CD14-positive monocyte (primary cell): ENCODE data around the gene NUBP2. TPM values are rescaled to one million over a fixed set of nuclear protein-coding genes. Genes with fewer than 3 reads are reported as not detected.
A peak's percentile ranks its signal among the peaks of the same experiment; 100 is the strongest.

Experiments
- DNase-seq, 3 donors: peaks; one replicate each; pipeline ENCODE4 v3.0.0-alpha.2; 2011 to 2022
- H2AFZ ChIP-seq: 2 replicates; pipeline ENCODE4 v1.6.0; 2012; ENCODE audit warnings: mild to moderate bottlenecking, low read depth, low read length, inconsistent platforms; ENCODE audit not compliant: insufficient read depth, poor library complexity, severe bottlenecking
- H3K27ac ChIP-seq, 2 donors: 1 replicate in 1 of 2; 2 replicates in 1 of 2; pipeline ENCODE4 v1.5.1; 2012 to 2013; ENCODE audit warnings: low read length in 2 of 2, control low read depth in 1 of 2, inconsistent platforms in 1 of 2, low read depth in 1 of 2, mild to moderate bottlenecking in 1 of 2
- H3K27me3 ChIP-seq, 2 donors: one replicate each; pipeline versions ENCODE4 v1.6.0 to v1.6.1; 2011 to 2013; ENCODE audit warnings: low read length in 2 of 2; ENCODE audit not compliant: control insufficient read depth in 2 of 2, insufficient read depth in 2 of 2
- H3K36me3 ChIP-seq, 2 donors: replicated peaks in 1 of 2; 1 replicate in 1 of 2; 2 replicates in 1 of 2; pipeline versions ENCODE4 v1.5.1 to v1.6.1; 2012 to 2013; ENCODE audit warnings: low read length in 2 of 2, control low read depth in 1 of 2, inconsistent platforms in 1 of 2, mild to moderate bottlenecking in 1 of 2; ENCODE audit not compliant: insufficient read depth in 2 of 2, control insufficient read depth in 1 of 2
- H3K4me1 ChIP-seq, 2 donors: 1 replicate in 1 of 2; 2 replicates in 1 of 2; pipeline versions ENCODE4 v1.5.1 to v1.6.1; 2012 to 2013; ENCODE audit warnings: low read length in 2 of 2, control low read depth in 1 of 2, inconsistent platforms in 1 of 2, mild to moderate bottlenecking in 1 of 2, moderate library complexity in 1 of 2; ENCODE audit not compliant: insufficient read depth in 2 of 2, control insufficient read depth in 1 of 2
- H3K4me2 ChIP-seq: replicated peaks from 2 replicates; pipeline ENCODE3; 2012; ENCODE audit warnings: low read length, moderate library complexity, mild to moderate bottlenecking; ENCODE audit not compliant: poor library complexity, severe bottlenecking; ENCODE audit errors: extremely low read depth
- H3K4me3 ChIP-seq, 3 experiments: fragments of 200-600 bp in 1 of 3; sonication (generic) in 1 of 3; replicated peaks in 1 of 3; 1 replicate in 2 of 3; 2 replicates in 1 of 3; pipeline ENCODE4 v1.5.1; 2011 to 2013; ENCODE audit warnings: low read length in 3 of 3, mild to moderate bottlenecking in 3 of 3, control low read depth in 2 of 3, low read depth in 2 of 3, inconsistent platforms in 1 of 3, moderate library complexity in 1 of 3
- H3K79me2 ChIP-seq: 2 replicates; pipeline ENCODE4 v1.6.0; 2012; ENCODE audit warnings: mild to moderate bottlenecking, control low read depth, inconsistent platforms, low read length, moderate library complexity; ENCODE audit not compliant: insufficient read depth
- H3K9ac ChIP-seq: 2 replicates; pipeline ENCODE4 v1.6.0; 2017; ENCODE audit warnings: low read length, mild to moderate bottlenecking; ENCODE audit not compliant: insufficient read depth, poor library complexity, severe bottlenecking
- H3K9me3 ChIP-seq, 2 donors: replicated peaks in 1 of 2; 1 replicate in 1 of 2; 2 replicates in 1 of 2; pipeline versions ENCODE4 v1.5.1 to v1.6.1; 2012 to 2013; ENCODE audit warnings: low read length in 2 of 2, control low read depth in 1 of 2; ENCODE audit not compliant: control insufficient read depth in 1 of 2, insufficient read depth in 1 of 2
- H4K20me1 ChIP-seq: 2 replicates; pipeline ENCODE4 v1.6.0; 2012; ENCODE audit warnings: mild to moderate bottlenecking, low read length, control low read depth, moderate library complexity; ENCODE audit not compliant: insufficient read depth
- H3K27ac Mint-ChIP-seq, 7 donors: one replicate each; pipeline ENCODE4 v1.8.0; 2020; ENCODE audit warnings: mild to moderate bottlenecking in 7 of 7, mixed read lengths in 7 of 7, moderate library complexity in 6 of 7, inconsistent platforms in 2 of 7
- H3K27me3 Mint-ChIP-seq, 3 donors: one replicate each; pipeline ENCODE4 v1.8.0; 2021 to 2022; ENCODE audit warnings: low read depth in 3 of 3, mild to moderate bottlenecking in 3 of 3, mixed read lengths in 3 of 3, moderate library complexity in 3 of 3, inconsistent platforms in 1 of 3
- H3K36me3 Mint-ChIP-seq, 2 donors: one replicate each; pipeline ENCODE4 v1.8.0; 2020; ENCODE audit warnings: mixed read lengths in 2 of 2, inconsistent platforms in 1 of 2, mild to moderate bottlenecking in 1 of 2
- H3K4me1 Mint-ChIP-seq: one replicate; pipeline ENCODE4 v1.8.0; 2020; ENCODE audit warnings: mild to moderate bottlenecking, mixed read lengths
- H3K4me3 Mint-ChIP-seq, 2 donors: one replicate each; pipeline ENCODE4 v1.8.0; 2020; ENCODE audit warnings: mild to moderate bottlenecking in 2 of 2, mixed read lengths in 2 of 2, moderate library complexity in 1 of 2
- H3K9me3 Mint-ChIP-seq, 7 donors: one replicate each; pipeline ENCODE4 v1.8.0; 2020 to 2022; ENCODE audit warnings: mixed read lengths in 7 of 7, mild to moderate bottlenecking in 6 of 7, moderate library complexity in 6 of 7, inconsistent platforms in 2 of 7
- CTCF ChIP-seq: fragments of 200-600 bp; IDR thresholded peaks from one replicate; pipeline ENCODE4 v1.8.0; 2022; ENCODE audit warnings: antibody characterized with exemption, mild to moderate bottlenecking
- WGBS: methylation state at CpG from one replicate; pipeline ENCODE4 v1.1.5; 2013; ENCODE audit warnings: missing lambda C conversion rate; ENCODE audit not compliant: insufficient coverage; 5-methylcytosine and 5-hydroxymethylcytosine counted together
- intact Hi-C, 2 donors: fragments of 100-400 bp; cut with micrococcal nuclease; formaldehyde crosslinking; loops; one replicate each; pipeline versions ENCODE4 v1.15.0 to v1.15.1; 2023
- polyA plus RNA-seq, 3 donors: library from polyadenylated mRNA; depleted of rRNA in 1 of 3; unstranded in 2 of 3; stranded (reverse) in 1 of 3; fragments of 300-500 nt in 2 of 3; fragments of >200 nt in 1 of 3; fragmentation: Illumina TruSeq in 2 of 3; gene quantifications; 1 replicate in 2 of 3; 2 replicates in 1 of 3; pipeline ENCODE4 v1.2.3, GENCODE V29; 2012 to 2021

NUBP2 gene
- polyA plus RNA-seq, 3 donors: 34.4 to 69.5 (median 57.9) TPM

- peaks cover 70 to 85% of the 10 kb centered on the region in 2 donors for H3K36me3 ChIP-seq
- H3K4me3 ChIP-seq: no peak overlapping the region
- no peaks in the 10 kb centered on the region for H3K9me3 Mint-ChIP-seq
- no peaks in the 10 kb centered on the region for H3K27me3 ChIP-seq
- H3K9ac ChIP-seq: no peak overlapping the region
- no peaks in the 10 kb centered on the region for H3K79me2 ChIP-seq
- no peaks in the 10 kb centered on the region for H3K4me1 ChIP-seq
- 96% methylated on average over 36 of the region's 40 CpGs for WGBS
- no peak overlapping the region for H2AFZ ChIP-seq
- H3K36me3 Mint-ChIP-seq: peaks cover 52 to 93% of the 10 kb centered on the region in 2 donors
- no peaks in the 10 kb centered on the region for H3K9me3 ChIP-seq
- no peaks in the 10 kb centered on the region for H3K27me3 Mint-ChIP-seq
- DNase-seq: no peak
- no peak overlapping the region for H3K4me3 Mint-ChIP-seq
- intact Hi-C loops: no loop called here
- H3K4me1 Mint-ChIP-seq: no peaks in the 10 kb centered on the region
- H3K27ac Mint-ChIP-seq: no peak overlapping the region
- TF ChIP-seq CTCF: no peak
- no peak overlapping the region for H3K4me2 ChIP-seq
- no peak overlapping the region for H3K27ac ChIP-seq
- peaks cover 47% of the 10 kb centered on the region for H4K20me1 ChIP-seq
Observed at GRCh38 chr16:1816396-1817275, 33.9 kb downstream of the NUBP2 start.

DNA sequence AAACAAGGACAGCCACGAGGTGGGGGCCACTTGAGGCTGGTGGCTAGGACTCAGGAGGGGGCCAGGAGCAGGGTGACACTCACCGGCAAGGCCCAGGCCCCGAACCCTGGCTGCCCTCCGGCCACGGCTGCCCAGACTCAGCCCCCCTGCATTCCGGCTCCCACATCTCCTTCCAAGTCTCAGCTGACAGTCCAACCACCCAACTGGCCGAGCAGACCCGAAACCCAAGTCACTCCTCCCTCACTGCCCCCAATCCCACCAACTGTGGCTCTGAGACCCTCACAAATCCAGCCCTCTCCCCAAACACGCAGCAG is 34.5 kb downstream of the NUBP2 start:
- Histone ChIP-seq H3K9ac (no peak overlapping the region), H2AFZ (no peak overlapping the region), H3K4me1 (no peaks in the 10 kb centered on the region), H4K20me1 (peaks cover 53% of the 10 kb centered on the region), H3K36me3 (peaks cover 76 to 91% of the 10 kb centered on the region in 2 donors), H3K79me2 (peaks cover 4% of the 10 kb centered on the region), H3K27ac (no peak overlapping the region), H3K4me2 (no peak overlapping the region), H3K27me3 (no peaks in the 10 kb centered on the region), H3K9me3 (no peaks in the 10 kb centered on the region), H3K4me3 (no peak overlapping the region)
- intact Hi-C loops: no loop called here
- H3K4me1 Mint-ChIP-seq: no peaks in the 10 kb centered on the region
- WGBS: 97% methylated on average over 9 of the region's 9 CpGs
- no peaks in the 10 kb centered on the region for H3K27me3 Mint-ChIP-seq
- no peak overlapping the region for H3K4me3 Mint-ChIP-seq
- H3K36me3 Mint-ChIP-seq: peaks cover 52 to 93% of the 10 kb centered on the region in 2 donors
- H3K9me3 Mint-ChIP-seq: no peaks in the 10 kb centered on the region
- no peak for TF ChIP-seq CTCF
- no peak for DNase-seq
- H3K27ac Mint-ChIP-seq: peak overlapping the region in 2 of 7 donors; percentile 48 to 62
